Liver (tissue), 3 donors: ENCODE measurements around the gene PRRX1.

Experiments
- ATF3 ChIP-seq: IDR thresholded peaks from 2 replicates; pipeline ENCODE4 v1.6.1; 2016; ENCODE audit warnings: antibody characterized with exemption
- CTCF ChIP-seq: fragments of 150-350 bp; IDR thresholded peaks from 2 replicates; pipeline ENCODE4 v1.5.1; 2017; ENCODE audit warnings: improper control_type of control experiment, low read depth, low read length; ENCODE audit not compliant: missing input control
- HNF4A ChIP-seq, 2 donors: conservative IDR thresholded peaks; 2 replicates each; pipeline ENCODE4 v1.6.1; 2016; ENCODE audit warnings: antibody characterized with exemption in 2 of 2, mild to moderate bottlenecking in 2 of 2
- JUND ChIP-seq, 2 donors: IDR thresholded peaks; 2 replicates each; pipeline ENCODE4 v1.6.1; 2016; ENCODE audit warnings: antibody characterized with exemption in 2 of 2
- MAX ChIP-seq: IDR thresholded peaks from 2 replicates; pipeline ENCODE4 v1.6.1; 2016; ENCODE audit warnings: antibody characterized with exemption
- NR2F2 ChIP-seq: IDR thresholded peaks from 2 replicates; pipeline ENCODE4 v1.6.1; 2016; ENCODE audit warnings: antibody characterized with exemption
- REST ChIP-seq: IDR thresholded peaks from 2 replicates; pipeline ENCODE4 v1.6.1; 2016; ENCODE audit warnings: antibody characterized with exemption, mild to moderate bottlenecking
- RXRA ChIP-seq, 2 donors: IDR thresholded peaks; 2 replicates each; pipeline ENCODE4 v1.6.1; 2017 to 2018; ENCODE audit warnings: antibody characterized with exemption in 2 of 2, mild to moderate bottlenecking in 1 of 2
- SP1 ChIP-seq: IDR thresholded peaks from 2 replicates; pipeline ENCODE4 v1.6.1; 2018; ENCODE audit warnings: antibody characterized with exemption, mild to moderate bottlenecking
- YY1 ChIP-seq: IDR thresholded peaks from 2 replicates; pipeline ENCODE4 v1.6.1; 2016; ENCODE audit warnings: antibody characterized with exemption, mild to moderate bottlenecking
- donor health status: healthy.
- donor health status: healthy.

GRCh38 chr1:170695955-170696590 is 32.1 kb downstream of the PRRX1 start:
- TF ChIP-seq CTCF, result no peak
- TF ChIP-seq MAX, result no peak
- TF ChIP-seq HNF4A (conservative IDR thresholded peaks at IDR 0.05), result no peak
- no peak for TF ChIP-seq YY1
- TF ChIP-seq RXRA (IDR thresholded peaks at IDR 0.05), result no peak
- no peak for TF ChIP-seq SP1
- no peak for TF ChIP-seq REST
- TF ChIP-seq ATF3, result no peak
- TF ChIP-seq JUND (IDR thresholded peaks at IDR 0.05), result no peak
- no peak for TF ChIP-seq NR2F2
